ENCODE data around the gene SERPINB7. TPM values are rescaled to one million over a fixed set of nuclear protein-coding genes. Genes with fewer than 3 reads are reported as not detected.

The SERPINB7 gene
- total RNA-seq (0.47 TPM), polyA plus RNA-seq (ENCODE audit: insufficient read depth, low read depth, low replicate concordance) (0.45 TPM)
- long read RNA-seq, donor 1, result 0 reads
- long read RNA-seq, donor 2, result 0 reads
- long read RNA-seq, donor 3, result 0 reads
- long read RNA-seq, donor 4, result 0 reads
- long read RNA-seq, donor 5, result 0 reads
- long read RNA-seq, donor 6, result 0 reads
- long read RNA-seq, donor 7, result 0 reads
- long read RNA-seq, donor 8, result 0 reads
- long read RNA-seq, donor 9, result 0 reads
- long read RNA-seq, donor 10, result 0 reads

- TF ChIP-seq CTCF (IDR thresholded peaks at IDR 0.05; ENCODE audit: borderline replicate concordance, extremely low read depth, insufficient read depth), result no peak
- H3K9me3 ChIP-seq (ENCODE audit: control insufficient read depth in 2 of 3, insufficient read depth in 1 of 3, low read length in 3 of 3), result no peaks in the 10 kb centered on the region
- no peaks in the 10 kb centered on the region for H3K4me1 ChIP-seq (ENCODE audit: control insufficient read depth in 2 of 3, insufficient read depth in 2 of 3, low read depth in 1 of 3, low read length in 3 of 3)
- no peaks in the 10 kb centered on the region for H3K27me3 ChIP-seq (ENCODE audit: control insufficient read depth, insufficient read depth, low read length)
- no peak within 1 kb of the TSS for H3K9ac ChIP-seq (ENCODE audit: low read length in 3 of 3)
- intact Hi-C loops (cut with DNase I), result no loop called here
- FAIRE-seq (no peak), DNase-seq (no peak)
- H3K36me3 ChIP-seq (ENCODE audit: control insufficient read depth in 2 of 3, insufficient read depth in 3 of 3, low read length in 3 of 3), result no peaks in the 10 kb centered on the region
- H3K27ac ChIP-seq (ENCODE audit: low read depth in 2 of 2, low read length in 2 of 2), result no peak within 1 kb of the TSS
- no peak within 1 kb of the TSS for H3K4me3 ChIP-seq (ENCODE audit: low read length in 3 of 3)
Measured at GRCh38 chr18:63775166-63775730, at the start of gene SERPINB7. SERPINB7 (plus strand) TSS chr18:63775418; CDS start chr18:63782373, 6,955 bp downstream.

GRCh38 chr18:63725682-63726480 is 49.3 kb upstream of the SERPINB7 start:
- intact Hi-C loops (cut with DNase I), result no loop called here
- no peak overlapping the region for H3K9ac ChIP-seq (ENCODE audit: low read length in 3 of 3)
- no peaks in the 10 kb centered on the region for H3K36me3 ChIP-seq (ENCODE audit: control insufficient read depth in 2 of 3, insufficient read depth in 3 of 3, low read length in 3 of 3)
- FAIRE-seq, result no peak
- no peaks in the 10 kb centered on the region for H3K9me3 ChIP-seq (ENCODE audit: control insufficient read depth in 2 of 3, insufficient read depth in 1 of 3, low read length in 3 of 3)
- peak in 3 of 5 donors; percentile 27 to 65 (median 43) for DNase-seq
- H3K4me1 ChIP-seq (ENCODE audit: control insufficient read depth in 2 of 3, insufficient read depth in 2 of 3, low read depth in 1 of 3, low read length in 3 of 3), result no peaks in the 10 kb centered on the region
- H3K27me3 ChIP-seq (ENCODE audit: control insufficient read depth, insufficient read depth, low read length), result no peaks in the 10 kb centered on the region
- no peak overlapping the region for H3K4me3 ChIP-seq (ENCODE audit: low read length in 3 of 3)
- no peak for TF ChIP-seq CTCF (IDR thresholded peaks at IDR 0.05; ENCODE audit: borderline replicate concordance, extremely low read depth, insufficient read depth)
- H3K27ac ChIP-seq (ENCODE audit: low read depth in 2 of 2, low read length in 2 of 2), result no peak overlapping the region

- no peaks in the 10 kb centered on the region for H3K27me3 ChIP-seq (ENCODE audit: control insufficient read depth, insufficient read depth, low read length)
- H3K9me3 ChIP-seq (ENCODE audit: control insufficient read depth in 2 of 3, insufficient read depth in 1 of 3, low read length in 3 of 3), result no peaks in the 10 kb centered on the region
- no peak for TF ChIP-seq CTCF (IDR thresholded peaks at IDR 0.05; ENCODE audit: borderline replicate concordance, extremely low read depth, insufficient read depth)
- DNase-seq (peak in 1 of 5 donors; percentile 12), FAIRE-seq (no peak)
- no peak overlapping the region for H3K27ac ChIP-seq (ENCODE audit: low read depth in 2 of 2, low read length in 2 of 2)
- intact Hi-C loops (cut with DNase I), result no loop called here
- H3K36me3 ChIP-seq (ENCODE audit: control insufficient read depth in 2 of 3, insufficient read depth in 3 of 3, low read length in 3 of 3), result no peaks in the 10 kb centered on the region
- no peak overlapping the region for H3K4me3 ChIP-seq (ENCODE audit: low read length in 3 of 3)
- H3K9ac ChIP-seq (ENCODE audit: low read length in 3 of 3), result no peak overlapping the region
- H3K4me1 ChIP-seq (ENCODE audit: control insufficient read depth in 2 of 3, insufficient read depth in 2 of 3, low read depth in 1 of 3, low read length in 3 of 3), result no peaks in the 10 kb centered on the region
Measured at GRCh38 chr18:63730773-63731172, 44.4 kb upstream of the SERPINB7 start.

All from kidney (tissue), 22 donors.